Retinal pigment epithelial cell (primary cell): ENCODE data around the gene SLU7.

Experiments used
- DNase-seq: peaks from one replicate; pipeline ENCODE4 v3.0.0-alpha.2; 2010; ENCODE audit warnings: low read depth
- H3K4me3 ChIP-seq: 2 replicates; pipeline ENCODE4 v1.5.1; 2011; ENCODE audit warnings: mild to moderate bottlenecking, low read length, control low read depth, moderate library complexity
- CTCF ChIP-seq: conservative IDR thresholded peaks from 2 replicates; pipeline ENCODE4 v1.5.1; 2011; ENCODE audit warnings: low read depth, low read length, control low read depth, inconsistent platforms

SLU7 gene

GRCh38 chr5:160420331-160420610 is 1.4 kb upstream of the SLU7 start:
- no peak overlapping the region for H3K4me3 ChIP-seq
- TF ChIP-seq CTCF = no peak
- DNase-seq = no peak

GRCh38 chr5:160419458-160420330 is 813 bp upstream of the SLU7 start:
- no peak for TF ChIP-seq CTCF
- H3K4me3 ChIP-seq = peak overlapping the region; percentile 83
- no peak for DNase-seq

- peak within 1 kb of the TSS; percentile 82 for H3K4me3 ChIP-seq
- peak; percentile 63 for DNase-seq
- no peak for TF ChIP-seq CTCF
Measured at GRCh38 chr5:160399402-160400353, 19.2 kb downstream of the SLU7 start, which contains the start of gene FAM200C. Gene FAM200C (minus strand): TSS chr5:160400054. CDS start chr5:160395490, 4,564 bp downstream.

GRCh38 chr5:160398806-160399205 is 20.1 kb downstream of the SLU7 start:
- no peak for TF ChIP-seq CTCF
- H3K4me3 ChIP-seq = peak overlapping the region; percentile 82
- DNase-seq = no peak

GRCh38 chr5:160397492-160397891 is 21.4 kb downstream of the SLU7 start:
- H3K4me3 ChIP-seq = no peak overlapping the region
- DNase-seq = no peak
- no peak for TF ChIP-seq CTCF

GRCh38 chr5:160395111-160395510 is 23.8 kb downstream of the SLU7 start:
- no peak overlapping the region for H3K4me3 ChIP-seq
- no peak for DNase-seq
- no peak for TF ChIP-seq CTCF
